HG03342 (cell line): Measurements from ENCODE around the gene MMP15.
"Not testable (repeated sequence)": the region's sequence is repeated elsewhere in the genome, so short reads cannot be mapped to it uniquely, and the experiment has no call there.

Experiments
- ATAC-seq: cut with Tn5 transposase; IDR thresholded peaks from one replicate; pipeline ENCODE4 v1.9.1; 2021; ENCODE audit warnings: mild to moderate bottlenecking, moderate library complexity; ENCODE audit not compliant: unreplicated experiment

Gene MMP15

DNA sequence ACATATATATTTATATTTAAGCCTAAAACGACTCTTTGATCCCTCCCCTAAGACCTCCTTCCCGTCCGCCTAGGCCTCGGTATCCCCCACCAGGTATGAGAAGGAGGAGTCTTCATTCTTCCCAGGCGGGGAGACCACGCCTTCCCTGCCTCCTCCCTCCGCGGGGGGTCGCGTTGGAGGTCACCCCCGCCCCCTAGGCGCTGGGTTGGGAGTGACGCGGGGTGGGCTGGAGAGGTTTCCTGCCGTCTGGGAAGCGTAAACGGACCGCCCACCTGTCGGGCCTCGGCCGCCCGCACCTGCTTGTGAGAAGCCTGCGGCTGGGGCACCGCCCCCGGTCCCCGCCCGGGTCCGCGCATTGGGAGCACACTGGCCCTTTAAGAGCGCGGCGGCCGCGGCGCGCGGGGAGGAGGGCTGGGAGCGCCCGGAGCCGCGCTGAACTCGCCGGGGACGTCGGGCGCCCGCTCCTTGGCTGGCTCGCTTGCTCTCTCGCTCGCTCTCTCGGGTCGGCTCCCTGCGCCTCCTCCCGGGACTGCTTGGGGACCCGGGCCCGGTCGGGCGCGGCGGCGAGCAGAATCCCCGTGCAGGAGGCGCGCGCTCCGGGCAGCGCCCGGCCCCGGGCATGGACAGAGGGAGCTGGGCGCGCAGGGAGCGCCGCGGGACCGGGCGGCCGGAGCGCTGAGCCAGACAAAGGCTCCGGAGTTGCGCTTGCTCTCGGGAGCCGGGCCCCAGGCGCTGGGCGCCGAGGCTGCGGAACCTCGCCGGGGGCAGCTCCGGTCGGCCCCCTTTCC is at the start of gene MMP15:
MMP15 (plus strand) TSS at position 404 of the 788 bp plus-strand sequence. CDS start 597 bp downstream, outside the sequence.
- ATAC-seq = peak; percentile 60

DNA sequence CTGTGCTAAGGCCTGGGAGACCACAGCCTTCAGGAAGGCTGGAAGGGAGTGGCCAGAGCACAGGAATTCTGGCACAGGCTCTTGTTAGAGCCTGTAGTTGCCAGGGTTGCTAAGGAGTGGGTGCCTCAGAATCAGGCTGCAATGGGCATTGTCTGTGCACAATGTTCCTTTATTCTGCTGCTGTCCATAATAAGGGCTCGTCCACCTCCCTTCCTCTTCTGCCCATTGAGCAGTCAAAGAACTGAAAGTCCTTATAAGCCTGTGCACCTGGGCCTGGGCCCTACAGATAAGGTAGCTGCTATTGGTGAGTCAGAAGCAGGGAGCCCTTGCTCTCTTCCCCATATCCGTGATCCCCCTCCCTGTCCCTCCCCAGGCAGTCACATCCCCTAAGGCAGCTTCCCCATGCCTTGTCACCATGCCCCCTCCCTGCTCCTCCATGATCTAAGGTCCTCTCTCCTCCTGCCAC is 49.2 kb upstream of the MMP15 start:
- ATAC-seq = no peak

DNA sequence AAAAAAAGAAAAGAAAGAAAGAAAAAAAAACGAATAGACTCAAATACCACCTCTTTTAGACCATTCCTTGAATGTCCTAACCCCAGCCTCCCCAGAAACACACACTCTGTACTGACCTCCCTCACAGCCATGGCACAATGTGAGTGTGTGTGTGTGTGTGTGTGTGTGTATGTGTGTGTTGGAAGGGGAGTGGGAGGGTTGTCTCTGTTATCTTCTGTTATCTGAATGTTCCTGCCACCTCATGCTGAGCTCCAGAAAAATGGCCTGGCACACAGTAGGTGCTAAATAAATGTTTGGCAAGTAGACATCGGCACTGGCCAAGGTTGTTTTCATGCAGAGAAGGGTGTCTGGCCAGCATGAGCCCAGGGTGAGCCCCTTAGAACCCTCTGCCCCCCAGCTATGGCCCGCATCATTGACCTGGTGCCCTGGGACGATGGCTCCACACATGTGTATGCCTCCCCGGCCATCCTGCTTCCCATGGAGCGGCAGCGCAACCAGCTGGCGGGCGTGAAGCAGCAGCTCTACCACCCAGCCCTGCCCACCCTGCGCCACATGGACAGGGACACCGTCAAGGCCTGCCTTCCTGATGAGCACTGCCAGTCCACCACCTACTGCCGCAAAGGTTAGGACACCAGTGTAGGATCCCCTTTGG is 48.0 kb upstream of the MMP15 start:
- ATAC-seq = no peak

DNA sequence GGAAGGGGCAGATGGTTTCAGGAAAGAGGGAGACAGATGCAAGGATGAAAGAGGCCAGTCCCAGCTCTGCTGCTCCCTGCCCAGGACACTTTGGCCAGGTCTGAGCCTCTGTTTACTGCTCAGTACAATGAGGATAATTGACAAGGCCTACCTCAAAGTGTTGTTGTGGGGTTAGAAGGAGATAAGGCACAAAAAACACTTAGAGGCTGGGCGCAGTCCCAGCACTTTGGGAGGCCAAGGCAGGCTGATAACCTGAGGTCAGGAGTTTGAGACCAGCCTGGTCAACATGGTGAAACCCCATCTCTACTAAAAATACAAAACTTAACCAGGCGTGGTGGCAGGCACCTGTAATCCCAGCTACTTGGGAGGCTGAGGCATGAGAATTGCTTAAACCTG is 47.5 kb upstream of the MMP15 start:
- ATAC-seq = not testable (repeated sequence)

DNA sequence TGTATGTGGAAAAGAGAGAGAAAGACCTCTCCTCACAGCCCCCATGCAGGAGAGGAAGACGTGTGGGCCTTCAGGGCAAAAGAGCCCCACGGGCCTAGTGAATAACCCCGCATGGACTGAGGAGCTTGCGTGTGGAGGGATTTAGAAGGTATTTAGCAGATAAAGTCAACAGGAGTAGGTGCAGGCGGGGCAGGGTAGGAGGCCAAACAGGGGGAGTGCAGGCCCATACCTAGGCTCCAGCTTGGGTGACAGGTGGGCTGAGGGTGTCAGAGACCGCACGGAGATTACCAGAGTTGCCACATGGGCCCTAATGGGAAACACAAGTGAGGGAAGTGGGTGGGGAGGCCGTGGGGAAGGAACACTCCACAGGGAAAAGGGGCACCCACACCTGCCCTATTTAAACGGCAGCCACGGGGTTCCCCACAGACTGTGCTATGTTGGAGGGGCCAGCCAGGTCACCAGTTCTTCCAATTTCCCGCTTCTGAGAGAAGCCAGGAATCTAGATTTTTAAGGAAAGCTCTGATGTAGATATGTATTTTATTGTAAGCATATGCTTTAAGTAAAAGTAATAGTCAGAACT is 46.5 kb upstream of the MMP15 start:
- no peak for ATAC-seq

DNA sequence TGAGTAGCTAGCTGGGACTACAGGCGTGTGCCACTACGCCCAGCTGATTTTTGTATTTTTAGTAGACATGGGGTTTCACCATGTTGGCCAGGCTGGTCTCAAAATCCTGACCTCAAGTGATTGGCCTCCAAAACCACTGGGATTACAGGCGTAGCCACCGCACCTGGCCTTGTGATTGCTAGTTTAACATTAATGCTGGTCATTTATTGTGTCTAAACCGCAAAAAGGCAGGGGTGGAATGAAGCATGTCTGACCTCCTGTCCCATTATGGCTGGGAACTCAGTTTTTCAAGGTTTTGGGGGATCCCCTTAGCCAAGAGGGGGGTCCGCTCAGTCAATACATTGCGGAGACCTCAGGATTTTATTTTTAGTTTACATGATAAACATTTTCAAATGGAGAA is 43.9 kb upstream of the MMP15 start:
- ATAC-seq = no peak

DNA sequence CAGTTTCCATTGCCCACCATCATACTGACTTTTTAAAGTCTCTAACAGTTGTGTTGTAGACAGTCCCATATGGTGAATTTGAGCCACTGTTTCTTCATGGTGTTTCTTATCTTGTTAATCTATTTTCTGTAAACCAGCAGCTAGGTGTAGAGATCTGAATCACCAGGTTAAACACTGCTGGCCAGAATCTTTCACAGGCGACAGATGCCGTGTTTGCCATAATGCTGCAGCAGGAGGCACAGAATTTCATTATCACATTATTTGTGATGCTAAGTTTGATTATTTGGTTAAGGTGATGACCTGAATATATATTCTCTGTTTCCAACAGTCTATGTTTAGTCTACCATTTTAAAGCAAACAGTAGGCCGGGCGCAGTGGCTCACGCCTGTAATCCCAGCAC is 43.2 kb upstream of the MMP15 start:
- ATAC-seq = no peak

DNA sequence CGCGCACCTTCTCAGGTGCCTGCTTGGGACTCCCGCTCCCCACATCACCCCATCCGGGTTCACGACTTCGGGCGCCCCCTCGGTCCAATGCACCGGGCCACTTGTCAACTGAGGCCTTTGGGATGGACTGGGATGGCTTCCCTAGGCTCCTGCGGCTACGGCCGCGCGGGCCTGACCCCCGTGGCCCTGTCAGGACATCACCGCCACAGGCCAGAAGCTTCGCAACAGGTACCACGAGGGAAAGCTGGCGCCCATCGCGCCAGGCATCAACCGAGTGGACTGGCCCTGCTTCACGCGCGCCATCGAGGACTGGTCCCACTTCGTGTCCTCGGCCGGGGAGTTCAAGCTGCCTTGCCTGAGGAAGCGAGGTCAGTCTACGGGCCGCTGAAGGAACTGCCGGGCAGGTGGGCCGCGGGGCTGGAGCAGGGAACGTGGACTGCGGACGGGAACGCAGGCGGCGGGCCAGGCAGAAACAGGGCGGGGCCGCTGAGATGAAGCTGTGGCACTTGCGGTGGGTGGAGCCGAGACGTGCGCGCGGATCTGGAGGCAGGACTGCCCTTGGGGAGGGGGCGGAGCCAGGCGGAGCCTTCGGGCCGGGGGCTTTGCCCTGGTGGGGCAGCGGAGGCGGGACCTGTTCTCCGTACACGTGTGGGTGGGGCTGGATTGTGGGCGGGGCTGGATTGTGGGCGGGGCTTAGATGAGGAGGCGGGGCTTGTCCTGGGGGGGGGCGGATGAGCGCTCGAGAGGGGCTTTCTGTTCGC is 40.9 kb upstream of the MMP15 start:
- peak; percentile 77 for ATAC-seq

DNA sequence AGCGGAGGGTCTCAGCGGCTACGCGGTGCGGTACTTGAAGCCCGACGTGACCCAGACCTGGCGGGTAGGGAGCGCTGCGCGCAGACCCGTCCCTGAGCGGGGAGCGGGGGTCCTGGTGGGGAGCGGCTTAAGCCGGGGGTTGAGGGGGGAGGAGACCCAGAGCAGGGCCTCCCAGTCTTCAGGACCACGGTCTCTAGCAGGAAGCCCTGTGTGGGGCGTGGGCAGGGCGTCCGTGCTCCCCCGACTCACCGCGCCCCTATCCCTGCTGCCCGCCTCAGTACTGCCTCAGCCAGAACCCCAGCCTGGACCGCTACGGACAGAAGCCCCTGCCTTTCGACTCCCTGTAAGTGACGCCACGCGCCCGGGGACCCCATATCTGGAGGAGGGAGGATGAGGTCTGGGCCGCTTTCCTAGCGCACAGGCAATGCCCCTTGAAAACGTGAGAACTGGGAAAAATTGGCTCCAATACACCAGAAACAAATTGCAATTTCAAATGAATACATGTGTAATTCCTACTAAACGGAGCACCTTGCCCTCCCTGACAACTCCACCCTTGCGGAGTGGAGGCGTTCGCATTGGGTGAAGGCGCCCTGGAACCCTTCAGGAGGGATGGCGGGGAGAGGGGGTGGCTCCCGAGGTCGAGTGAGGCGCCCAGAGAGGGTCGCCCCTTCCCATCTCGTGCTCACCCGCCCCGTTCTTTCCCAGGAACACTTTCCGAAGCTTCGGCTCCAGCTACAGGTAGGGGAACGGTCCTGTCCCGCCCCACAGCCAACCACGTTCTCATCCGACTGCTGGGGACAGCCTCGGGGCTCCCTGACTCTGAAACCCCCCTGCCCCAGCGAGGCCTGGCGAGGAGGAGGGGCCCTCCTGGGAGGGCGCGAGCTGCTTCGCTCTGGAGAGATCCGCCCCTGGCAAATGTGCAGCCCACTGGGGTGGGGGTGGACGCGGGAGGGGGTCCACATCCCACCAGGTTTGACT is 40.1 kb upstream of the MMP15 start:
- peak; percentile 15 for ATAC-seq

DNA sequence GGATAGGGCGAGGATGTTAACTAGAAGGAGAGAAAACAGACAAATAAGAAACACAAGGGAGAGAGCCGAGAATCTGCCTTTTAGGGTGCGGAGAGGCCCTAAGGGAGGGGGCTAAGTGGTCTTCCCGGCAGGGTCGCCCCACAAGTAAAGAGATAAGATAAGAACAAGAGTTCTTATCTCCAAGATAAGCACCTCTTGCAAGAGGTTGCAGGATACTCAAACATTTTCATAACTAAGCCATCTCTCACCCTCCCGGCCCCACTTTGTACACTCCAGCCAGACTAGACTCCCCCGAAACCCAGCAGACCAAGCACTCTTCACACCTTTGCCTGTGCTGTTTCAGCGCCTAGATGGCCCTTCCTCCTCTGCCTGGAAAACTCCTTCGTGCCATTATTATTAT is 39.4 kb upstream of the MMP15 start:
- no peak for ATAC-seq

DNA sequence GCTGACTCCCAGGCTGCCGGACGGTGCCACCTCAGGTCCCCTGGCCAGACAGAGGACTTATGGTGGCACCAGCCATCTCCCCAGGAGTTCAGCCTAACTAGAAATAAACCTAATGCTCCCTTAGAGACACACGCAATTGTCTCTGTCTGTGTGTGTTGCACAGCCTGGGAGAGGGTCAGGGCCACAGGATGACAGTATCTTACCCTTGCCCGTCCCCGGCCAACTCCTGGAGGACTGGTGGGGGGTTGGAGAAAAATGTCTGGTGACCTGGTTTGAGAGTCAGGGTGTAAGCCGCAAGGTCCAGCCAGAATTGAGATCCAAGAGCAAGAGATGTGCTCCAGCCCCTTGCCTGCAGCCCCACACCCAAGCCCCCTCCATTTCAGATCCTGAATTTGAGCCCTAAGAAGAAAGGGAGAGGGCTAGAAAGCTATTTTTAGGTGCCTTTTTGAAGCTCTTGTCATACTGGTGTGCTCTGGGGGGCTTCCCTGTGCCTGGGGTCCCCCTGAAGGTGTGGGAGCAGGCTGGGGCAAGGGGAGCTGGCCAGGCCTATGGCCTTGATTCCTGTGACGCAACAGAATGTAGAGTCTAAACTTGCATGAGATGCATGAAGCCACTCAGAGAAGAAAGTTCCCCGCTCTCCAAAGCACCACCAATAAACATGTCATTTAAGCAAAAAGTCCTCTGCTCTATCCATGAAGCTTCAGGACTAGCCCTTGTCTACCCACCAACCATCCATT is 37.9 kb upstream of the MMP15 start:
- no peak for ATAC-seq

DNA sequence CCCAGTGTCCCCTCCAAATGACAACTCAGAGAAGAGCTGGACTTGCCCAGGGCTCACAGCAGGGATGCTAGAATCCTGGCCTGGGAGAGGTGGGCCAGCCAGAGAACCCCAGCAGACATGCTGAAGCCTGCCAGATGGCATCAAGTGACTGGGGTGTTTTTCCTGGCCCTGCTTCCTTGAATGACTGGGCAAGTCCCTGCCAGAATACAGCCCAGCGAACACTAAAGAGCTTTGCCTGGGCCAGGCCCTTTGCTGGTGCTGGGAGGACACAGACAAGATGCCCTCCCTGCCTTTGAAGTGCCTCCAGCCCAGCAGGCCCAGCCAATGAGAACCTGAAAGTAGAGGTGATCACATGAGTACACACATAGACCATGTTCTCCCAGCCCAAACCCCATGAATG is 36.6 kb upstream of the MMP15 start:
- ATAC-seq = no peak

DNA sequence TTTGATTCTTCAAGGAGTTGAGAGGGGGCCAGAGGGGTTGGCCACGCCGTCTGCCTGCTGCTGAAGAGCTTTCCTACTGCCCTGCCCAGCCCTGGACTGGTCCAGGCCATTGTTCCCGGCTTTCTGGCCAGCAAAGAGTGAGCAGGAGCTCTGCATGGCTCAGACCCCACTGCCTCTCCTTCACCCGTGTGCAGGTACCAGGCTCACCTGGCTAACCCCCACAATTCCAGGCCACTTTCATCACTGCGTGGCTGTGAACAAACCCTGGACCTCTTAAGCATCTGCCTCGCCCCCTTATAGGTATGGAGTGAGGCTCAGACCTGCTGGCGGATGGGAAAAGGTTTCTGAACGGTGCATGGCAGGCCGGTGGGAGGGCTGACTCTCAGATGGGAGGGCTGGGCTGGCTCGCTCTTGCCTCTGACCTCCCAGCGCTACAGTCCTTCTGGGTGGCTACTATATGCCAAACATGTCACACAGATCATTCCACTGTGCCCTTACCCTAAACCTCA is 33.9 kb upstream of the MMP15 start:
- ATAC-seq = no peak

DNA sequence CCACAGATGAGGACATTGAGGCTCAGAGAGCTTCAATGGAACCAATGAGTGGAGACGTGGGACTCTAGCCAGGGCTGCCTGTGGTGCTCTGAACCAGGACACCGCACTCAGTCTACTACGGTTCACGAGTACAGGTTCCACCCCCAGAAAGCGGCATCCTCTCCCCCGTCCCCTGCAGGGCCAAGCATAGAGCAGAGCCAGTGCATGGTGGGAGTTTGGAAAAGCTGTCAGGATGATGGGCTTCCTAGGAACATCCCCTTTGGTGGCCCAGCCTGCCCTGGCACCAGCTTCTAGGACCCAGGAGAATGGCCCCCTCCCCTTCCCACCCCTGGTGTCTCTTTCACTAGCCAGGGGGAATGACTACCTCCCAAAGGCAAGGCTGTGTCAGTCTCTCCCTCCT is 33.5 kb upstream of the MMP15 start:
- no peak for ATAC-seq

DNA sequence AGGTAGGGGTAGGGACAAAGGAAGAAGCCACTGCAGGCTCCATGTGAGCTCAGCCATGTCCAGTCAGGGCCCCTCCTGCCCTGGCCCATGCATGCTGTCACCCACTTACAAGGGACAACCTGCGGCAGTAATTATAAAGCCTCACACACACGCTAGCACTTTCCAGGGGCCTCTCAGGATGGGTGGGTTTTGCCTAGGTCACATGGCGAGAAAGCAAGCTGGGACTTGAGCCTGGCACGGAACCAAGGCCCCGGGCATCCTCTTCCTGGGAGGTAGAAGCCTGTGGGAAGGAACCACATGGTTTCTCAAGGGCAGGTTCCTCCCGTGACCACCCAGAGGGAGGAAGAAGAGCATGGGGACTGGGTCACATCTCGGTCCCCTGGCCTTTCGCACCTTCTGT is 32.1 kb upstream of the MMP15 start:
- ATAC-seq = no peak

DNA sequence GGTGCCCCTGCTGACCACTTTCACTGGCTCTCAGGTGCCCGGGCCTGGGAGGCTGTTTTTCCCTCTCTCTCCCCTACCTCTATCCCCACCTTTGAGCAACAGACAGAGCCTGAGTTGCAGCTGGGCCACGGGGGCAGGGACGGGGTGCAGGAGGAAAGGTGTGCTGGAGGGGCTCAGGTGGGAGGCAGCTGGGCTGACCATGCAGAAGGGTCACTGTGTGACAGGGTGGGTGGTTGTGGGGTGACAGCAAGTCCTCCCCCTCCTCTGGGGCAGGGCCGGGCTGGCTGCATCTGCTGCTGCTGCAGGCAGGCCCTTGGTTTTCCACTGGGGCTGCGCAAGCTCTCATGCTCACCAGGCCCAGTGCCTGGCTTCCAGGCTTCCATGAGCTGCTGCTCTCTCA is 31.7 kb upstream of the MMP15 start:
- no peak for ATAC-seq

DNA sequence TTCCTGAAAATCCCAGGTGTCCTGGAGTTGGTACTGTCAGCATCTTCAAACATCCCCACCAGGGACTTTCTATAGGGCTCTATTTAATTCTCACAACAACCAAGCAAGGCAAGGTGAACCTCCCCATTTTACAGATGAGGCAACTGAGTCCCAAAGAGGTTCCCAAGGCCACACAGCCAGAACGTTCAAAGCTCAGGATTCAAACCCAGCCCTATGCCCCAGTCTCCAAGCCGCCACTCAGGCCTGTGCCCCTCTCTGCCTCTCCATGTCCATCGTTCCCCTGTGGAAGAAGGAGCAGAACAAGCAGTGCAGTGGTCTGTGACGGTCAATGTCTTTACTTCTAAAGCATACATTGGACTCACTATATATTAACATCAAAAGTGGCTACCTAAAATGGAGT is 31.2 kb upstream of the MMP15 start:
- ATAC-seq = no peak

DNA sequence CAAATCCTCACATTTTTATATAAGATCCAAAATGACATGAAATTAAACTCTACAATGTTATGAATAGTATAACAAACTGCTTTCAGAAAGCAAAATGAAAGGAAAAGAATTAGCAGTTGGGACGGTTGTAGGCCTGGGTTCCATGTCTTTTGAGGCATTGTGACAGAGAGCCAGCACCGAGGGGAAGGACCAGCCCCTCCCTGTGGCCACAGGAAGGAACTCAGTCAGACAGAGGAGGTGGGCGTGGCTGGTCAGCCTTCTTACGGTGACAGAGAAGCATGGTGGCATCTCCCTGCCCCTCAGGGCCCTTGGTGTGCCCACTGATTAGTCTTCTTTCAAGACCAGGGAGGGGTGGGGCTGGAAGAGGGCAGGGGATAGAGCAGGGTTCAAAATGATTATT is 30.8 kb upstream of the MMP15 start:
- peak; percentile 75 for ATAC-seq

DNA sequence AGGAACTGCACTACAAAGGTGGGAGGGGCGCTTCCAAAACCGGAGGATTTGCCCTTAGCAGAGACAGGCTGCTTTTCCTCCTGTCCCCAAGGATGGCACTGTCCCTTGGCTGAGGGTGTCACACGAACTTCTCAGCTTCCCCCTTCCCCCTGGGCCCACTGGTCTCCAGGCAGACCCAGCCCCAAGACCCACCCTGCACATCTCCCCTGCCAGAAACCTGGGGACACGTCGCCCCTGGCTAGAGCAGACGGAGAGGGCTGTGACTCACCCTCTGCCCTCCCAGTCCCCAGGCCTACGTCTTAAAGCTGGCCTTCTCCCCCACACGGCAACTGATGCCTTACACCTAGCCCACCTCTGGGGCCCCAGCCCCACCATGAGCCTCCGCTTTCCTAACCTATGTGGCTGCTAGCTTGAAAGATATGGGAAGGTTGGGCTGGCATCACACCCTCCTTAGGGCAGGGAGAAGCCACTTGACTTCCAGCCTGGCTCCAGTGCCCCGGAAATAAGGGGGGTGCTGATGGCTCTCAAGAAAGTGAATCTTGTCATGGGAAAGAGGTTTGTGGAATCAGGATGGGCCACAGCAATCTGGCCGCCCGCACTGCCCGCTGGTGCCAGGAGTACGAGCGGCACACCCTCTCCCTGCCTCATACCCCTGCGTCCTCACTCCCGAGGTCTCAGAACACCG is 29.7 kb upstream of the MMP15 start:
- ATAC-seq = no peak
